Neural progenitor cell (in vitro differentiated cells): ENCODE results near the gene PARS2. TPM values are rescaled to one million over a fixed set of nuclear protein-coding genes. Genes with fewer than 3 reads are reported as not detected.

ENCODE experiments used
- DNase-seq: peaks from one replicate; pipeline ENCODE4 v3.0.0-alpha.2; 2016; ENCODE audit warnings: low spot score
- H2AFZ ChIP-seq: fragments of 200-600 bp; sonication (generic); replicated peaks from 2 replicates; pipeline ENCODE4 v1.6.1; 2016; ENCODE audit warnings: antibody characterized with exemption
- H3F3A ChIP-seq: fragments of 200-600 bp; sonication (generic); 2 replicates; pipeline ENCODE4 v1.6.1; 2016; ENCODE audit warnings: antibody characterized with exemption, low read depth
- H3K27ac ChIP-seq: fragments of 200-600 bp; sonication (generic); 2 replicates; pipeline ENCODE4 v1.5.1; 2016; ENCODE audit warnings: mild to moderate bottlenecking
- H3K27me3 ChIP-seq: fragments of 200-600 bp; sonication (generic); 2 replicates; pipeline ENCODE4 v1.6.1; 2016; ENCODE audit warnings: mild to moderate bottlenecking, moderate library complexity
- H3K36me3 ChIP-seq: fragments of 200-600 bp; sonication (generic); 2 replicates; pipeline ENCODE4 v1.5.1; 2016
- H3K4me1 ChIP-seq: fragments of 200-600 bp; sonication (generic); 2 replicates; pipeline ENCODE4 v1.6.1; 2016; ENCODE audit warnings: mixed run types
- H3K4me2 ChIP-seq: fragments of 200-600 bp; sonication (generic); 2 replicates; pipeline ENCODE4 v1.6.1; 2016
- H3K4me3 ChIP-seq: fragments of 200-600 bp; sonication (generic); 2 replicates; pipeline ENCODE4 v1.5.1; 2016
- H3K79me2 ChIP-seq: fragments of 200-600 bp; sonication (generic); 2 replicates; pipeline ENCODE4 v1.6.1; 2016; ENCODE audit warnings: low read depth
- H3K9ac ChIP-seq: fragments of 200-600 bp; sonication (generic); 2 replicates; pipeline ENCODE4 v1.6.1; 2016
- H3K9me3 ChIP-seq: fragments of 200-600 bp; sonication (generic); 2 replicates; pipeline ENCODE4 v1.5.1; 2016; ENCODE audit warnings: low read depth
- H4K20me1 ChIP-seq: fragments of 200-600 bp; sonication (generic); 2 replicates; pipeline ENCODE4 v1.6.1; 2016; ENCODE audit warnings: low read depth
- H3K27ac Mint-ChIP-seq: 3 replicates; pipeline ENCODE4 v1.8.0; 2021; ENCODE audit warnings: mixed read lengths
- H3K27me3 Mint-ChIP-seq: 2 replicates; pipeline ENCODE4 v1.8.0; 2022; ENCODE audit warnings: low read depth, mild to moderate bottlenecking, inconsistent platforms, moderate library complexity, mixed read lengths; ENCODE audit not compliant: insufficient read depth
- H3K36me3 Mint-ChIP-seq: 3 replicates; pipeline ENCODE4 v1.8.0; 2021; ENCODE audit warnings: mixed read lengths
- H3K4me1 Mint-ChIP-seq: 3 replicates; pipeline ENCODE4 v1.8.0; 2021; ENCODE audit warnings: mixed read lengths
- H3K4me3 Mint-ChIP-seq: 3 replicates; pipeline ENCODE4 v1.8.0; 2021; ENCODE audit warnings: mild to moderate bottlenecking, moderate library complexity, mixed read lengths
- H3K9me3 Mint-ChIP-seq: 3 replicates; pipeline ENCODE4 v1.8.0; 2020; ENCODE audit warnings: mixed read lengths
- EZH2 ChIP-seq: fragments of 200-600 bp; sonication (generic); IDR thresholded peaks from 2 replicates; pipeline ENCODE4 v1.6.1; 2017; ENCODE audit warnings: antibody characterized with exemption, mild to moderate bottlenecking, moderate library complexity
- EZH2phosphoT487 ChIP-seq: fragments of 200-600 bp; sonication (generic); IDR thresholded peaks from 2 replicates; pipeline ENCODE4 v1.6.1; 2017; ENCODE audit warnings: antibody characterized with exemption
- total RNA-seq: library from RNA; depleted of rRNA; stranded (reverse); fragments of >200 nt; gene quantifications from 2 replicates; pipeline ENCODE4 v1.2.3, GENCODE V29; 2015; ENCODE audit warnings: low replicate concordance
- TF ChIP-seq, protein P1 (sequence below): fragments of 200-600 bp; sonication (generic); IDR thresholded peaks from 2 replicates; pipeline ENCODE4 v1.5.1; 2017; ENCODE audit warnings: antibody characterized with exemption, mild to moderate bottlenecking

Gene PARS2
- total RNA-seq, 1 donor from 2014 or later: 5.4 TPM

- Histone ChIP-seq H3K79me2 (no peaks in the 10 kb centered on the region), H3K36me3 (no peaks in the 10 kb centered on the region), H4K20me1 (no peaks in the 10 kb centered on the region), H3K9ac (no peak overlapping the region), H3K4me3 (no peak overlapping the region), H3K27ac (no peak overlapping the region), H3K4me1 (no peaks in the 10 kb centered on the region), H3F3A (peaks cover 4% of the 10 kb centered on the region), H3K27me3 (no peaks in the 10 kb centered on the region), H2AFZ (no peak overlapping the region), H3K9me3 (no peaks in the 10 kb centered on the region), H3K4me2 (no peak overlapping the region)
- no peak for DNase-seq
- Mint-ChIP-seq H3K4me3 (no peak overlapping the region), H3K36me3 (peaks cover 4% of the 10 kb centered on the region), H3K4me1 (no peaks in the 10 kb centered on the region), H3K27ac (no peak overlapping the region), H3K9me3 (no peaks in the 10 kb centered on the region), H3K27me3 (peaks cover 2% of the 10 kb centered on the region)
- no peak for TF ChIP-seq EZH2
- TF ChIP-seq EZH2phosphoT487: no peak
Measured at GRCh38 chr1:54751426-54751825, 12.9 kb downstream of the PARS2 start.

DNA sequence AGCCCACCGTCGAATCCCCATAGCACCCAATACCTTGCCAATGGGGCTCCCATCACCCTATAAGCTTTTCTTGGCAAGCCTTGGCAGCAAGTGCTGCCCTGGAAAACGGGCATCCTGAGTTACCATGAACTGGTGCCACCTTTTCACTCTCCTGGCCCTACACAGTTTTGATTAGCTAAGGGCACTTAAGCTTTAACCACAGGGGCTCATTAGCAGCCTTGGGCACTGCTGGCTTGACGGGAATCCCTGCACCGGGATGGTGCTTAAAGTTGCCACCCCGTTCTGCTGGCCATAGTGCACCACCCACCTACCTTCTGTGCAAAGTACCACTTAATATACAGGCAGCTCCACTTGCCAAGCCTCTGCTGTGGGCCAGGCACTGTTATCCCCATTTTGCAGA, 13.7 kb downstream of the PARS2 start:
- Histone ChIP-seq H3K27me3 (no peaks in the 10 kb centered on the region), H3K9me3 (no peaks in the 10 kb centered on the region), H4K20me1 (no peaks in the 10 kb centered on the region), H3K4me2 (no peak overlapping the region), H3K27ac (no peak overlapping the region), H2AFZ (no peak overlapping the region), H3K9ac (no peak overlapping the region), H3K4me3 (no peak overlapping the region), H3F3A (peaks cover 4% of the 10 kb centered on the region), H3K4me1 (no peaks in the 10 kb centered on the region), H3K79me2 (no peaks in the 10 kb centered on the region), H3K36me3 (no peaks in the 10 kb centered on the region)
- DNase-seq: no peak
- no peak overlapping the region for H3K4me3 Mint-ChIP-seq
- H3K36me3 Mint-ChIP-seq: peaks cover 2% of the 10 kb centered on the region
- no peaks in the 10 kb centered on the region for H3K4me1 Mint-ChIP-seq
- no peak overlapping the region for H3K27ac Mint-ChIP-seq
- TF ChIP-seq EZH2 (no peak), EZH2phosphoT487 (no peak)
- TF ChIP-seq, protein P1, sequence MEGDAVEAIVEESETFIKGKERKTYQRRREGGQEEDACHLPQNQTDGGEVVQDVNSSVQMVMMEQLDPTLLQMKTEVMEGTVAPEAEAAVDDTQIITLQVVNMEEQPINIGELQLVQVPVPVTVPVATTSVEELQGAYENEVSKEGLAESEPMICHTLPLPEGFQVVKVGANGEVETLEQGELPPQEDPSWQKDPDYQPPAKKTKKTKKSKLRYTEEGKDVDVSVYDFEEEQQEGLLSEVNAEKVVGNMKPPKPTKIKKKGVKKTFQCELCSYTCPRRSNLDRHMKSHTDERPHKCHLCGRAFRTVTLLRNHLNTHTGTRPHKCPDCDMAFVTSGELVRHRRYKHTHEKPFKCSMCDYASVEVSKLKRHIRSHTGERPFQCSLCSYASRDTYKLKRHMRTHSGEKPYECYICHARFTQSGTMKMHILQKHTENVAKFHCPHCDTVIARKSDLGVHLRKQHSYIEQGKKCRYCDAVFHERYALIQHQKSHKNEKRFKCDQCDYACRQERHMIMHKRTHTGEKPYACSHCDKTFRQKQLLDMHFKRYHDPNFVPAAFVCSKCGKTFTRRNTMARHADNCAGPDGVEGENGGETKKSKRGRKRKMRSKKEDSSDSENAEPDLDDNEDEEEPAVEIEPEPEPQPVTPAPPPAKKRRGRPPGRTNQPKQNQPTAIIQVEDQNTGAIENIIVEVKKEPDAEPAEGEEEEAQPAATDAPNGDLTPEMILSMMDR: no peak
- peaks cover 3% of the 10 kb centered on the region for H3K27me3 Mint-ChIP-seq
- peaks cover 2% of the 10 kb centered on the region for H3K9me3 Mint-ChIP-seq

GRCh38 chr1:54748094-54748835, 16.1 kb downstream of the PARS2 start:
- Histone ChIP-seq H4K20me1 (no peaks in the 10 kb centered on the region), H3K79me2 (no peaks in the 10 kb centered on the region), H3K4me3 (no peak overlapping the region), H2AFZ (no peak overlapping the region), H3K27ac (no peak overlapping the region), H3K27me3 (no peaks in the 10 kb centered on the region), H3K9ac (no peak overlapping the region), H3K36me3 (no peaks in the 10 kb centered on the region), H3K4me2 (no peak overlapping the region), H3K4me1 (no peaks in the 10 kb centered on the region), H3F3A (peaks cover 4% of the 10 kb centered on the region), H3K9me3 (no peaks in the 10 kb centered on the region)
- no peak overlapping the region for H3K27ac Mint-ChIP-seq
- H3K27me3 Mint-ChIP-seq: peaks cover 9% of the 10 kb centered on the region
- TF ChIP-seq EZH2 (no peak), EZH2phosphoT487 (no peak)
- TF ChIP-seq, protein P1: no peak
- peaks cover 2% of the 10 kb centered on the region for H3K36me3 Mint-ChIP-seq
- no peaks in the 10 kb centered on the region for H3K4me1 Mint-ChIP-seq
- peaks cover 4% of the 10 kb centered on the region for H3K9me3 Mint-ChIP-seq
- H3K4me3 Mint-ChIP-seq: no peak overlapping the region
- DNase-seq: no peak

GRCh38 chr1:54745864-54746263, 18.5 kb downstream of the PARS2 start:
- no peaks in the 10 kb centered on the region for H3K27me3 ChIP-seq
- H2AFZ ChIP-seq: no peak overlapping the region
- H3K4me3 Mint-ChIP-seq: no peak overlapping the region
- no peaks in the 10 kb centered on the region for H3F3A ChIP-seq
- no peaks in the 10 kb centered on the region for H3K79me2 ChIP-seq
- DNase-seq: no peak
- no peak overlapping the region for H3K27ac ChIP-seq
- H3K9me3 ChIP-seq: no peaks in the 10 kb centered on the region
- peaks cover 8% of the 10 kb centered on the region for H3K36me3 Mint-ChIP-seq
- H3K27me3 Mint-ChIP-seq: peaks cover 9% of the 10 kb centered on the region
- H3K9me3 Mint-ChIP-seq: peaks cover 4% of the 10 kb centered on the region
- H3K4me1 ChIP-seq: no peaks in the 10 kb centered on the region
- H3K9ac ChIP-seq: no peak overlapping the region
- H3K36me3 ChIP-seq: no peaks in the 10 kb centered on the region
- no peaks in the 10 kb centered on the region for H3K4me1 Mint-ChIP-seq
- no peak overlapping the region for H3K4me3 ChIP-seq
- no peaks in the 10 kb centered on the region for H4K20me1 ChIP-seq
- TF ChIP-seq, protein P1: no peak
- TF ChIP-seq EZH2: no peak
- TF ChIP-seq EZH2phosphoT487: no peak
- H3K4me2 ChIP-seq: no peak overlapping the region
- no peak overlapping the region for H3K27ac Mint-ChIP-seq
